Measurements from ENCODE around the gene DNAAF5. TPM values are rescaled to one million over a fixed set of nuclear protein-coding genes. Genes with fewer than 3 reads are reported as not detected.

The DNAAF5 gene
- total RNA-seq, 4 donors from 2014 or later: 19.0 to 25.3 (median 24.1) TPM

GRCh38 chr7:725223-726005 lies 1.1 kb upstream of the DNAAF5 start:
- no peak for DNase-seq (ENCODE audit: low spot score in 2 of 2)

GRCh38 chr7:726854-727103 lies 280 bp downstream of the DNAAF5 start:
- TF ChIP-seq CTCF (IDR thresholded peaks at IDR 0.05) (no peak), POLR2A (IDR thresholded peaks at IDR 0.05) (no peak)
- H3K4me3 ChIP-seq (ENCODE audit: low read depth, poor library complexity, severe bottlenecking): peak overlapping the region; percentile 78
- intact Hi-C loops (cut with DNase I; ENCODE audit: low total_unique reads): no loop called here
- no peak for DNase-seq (ENCODE audit: low spot score in 2 of 2)
- WGBS, 2 donors: 0% methylated on average over 7 of the region's 39 CpGs

More at GRCh38 chr7:725223-726005, 1.1 kb upstream of the DNAAF5 start:
- H3K4me3 ChIP-seq (ENCODE audit: low read depth, poor library complexity, severe bottlenecking): no peak overlapping the region
- intact Hi-C loops (cut with DNase I; ENCODE audit: low total_unique reads): no loop called here
- 92 to 96% methylated on average over 8 of the region's 8 CpGs for WGBS, 2 donors
- TF ChIP-seq CTCF (IDR thresholded peaks at IDR 0.05): no peak
- no peak for TF ChIP-seq POLR2A (IDR thresholded peaks at IDR 0.05)

GRCh38 chr7:727104-727805 lies 756 bp downstream of the DNAAF5 start, which contains the start of gene PRKAR1B:
TSS of gene PRKAR1B (minus strand) at chr7:727281. CDS start at chr7:711505, 15,776 bp downstream.
- 2% methylated on average over 27 to 48 of the region's 66 CpGs for WGBS, 2 donors
- H3K4me3 ChIP-seq (ENCODE audit: low read depth, poor library complexity, severe bottlenecking): peak within 1 kb of the TSS; percentile 78
- TF ChIP-seq POLR2A (IDR thresholded peaks at IDR 0.05): no peak
- DNase-seq (ENCODE audit: low spot score in 2 of 2): peak in 1 of 2 donors; percentile 77
- intact Hi-C loops (cut with DNase I; ENCODE audit: low total_unique reads): no loop called here

- TF ChIP-seq POLR2A (IDR thresholded peaks at IDR 0.05) (no peak), CTCF (IDR thresholded peaks at IDR 0.05) (no peak)
- no peak overlapping the region for H3K4me3 ChIP-seq (ENCODE audit: low read depth, poor library complexity, severe bottlenecking)
- peak in 1 of 2 donors; percentile 73 for DNase-seq (ENCODE audit: low spot score in 2 of 2)
- intact Hi-C loops (cut with DNase I; ENCODE audit: low total_unique reads): no loop called here
- WGBS, 2 donors: 28 to 31% methylated on average over 21 of the region's 21 CpGs
Measured at GRCh38 chr7:727806-728460, 1.4 kb downstream of the DNAAF5 start.

GRCh38 chr7:728602-729001 lies 2.1 kb downstream of the DNAAF5 start:
- intact Hi-C loops (cut with DNase I; ENCODE audit: low total_unique reads): no loop called here
- TF ChIP-seq POLR2A (IDR thresholded peaks at IDR 0.05): no peak
- DNase-seq (ENCODE audit: low spot score in 2 of 2): peak in 1 of 2 donors; percentile 61
- H3K4me3 ChIP-seq (ENCODE audit: low read depth, poor library complexity, severe bottlenecking): no peak overlapping the region
- 84 to 87% methylated on average over 9 of the region's 9 CpGs for WGBS, 2 donors

- no peak overlapping the region for H3K4me3 ChIP-seq (ENCODE audit: low read depth, poor library complexity, severe bottlenecking)
- TF ChIP-seq POLR2A (IDR thresholded peaks at IDR 0.05): no peak
- TF ChIP-seq CTCF (IDR thresholded peaks at IDR 0.05): no peak
- intact Hi-C loops (cut with DNase I; ENCODE audit: low total_unique reads): no loop called here
- 91% methylated on average over 28 to 29 of the region's 29 CpGs for WGBS, 2 donors
- no peak for DNase-seq (ENCODE audit: low spot score in 2 of 2)
Measured at GRCh38 chr7:729140-730000, 2.9 kb downstream of the DNAAF5 start.

All from lower leg skin (tissue), 4 donors.